ENCODE data around the gene RBPJL. TPM values are rescaled to one million over a fixed set of nuclear protein-coding genes. Genes with fewer than 3 reads are reported as not detected.

Gene RBPJL
- total RNA-seq, 4 donors from 2014 or later = not detected

GRCh38 chr20:45317826-45318225 is 11.2 kb downstream of the RBPJL start:
- H3K27ac ChIP-seq = no peak overlapping the region
- H3K9me3 ChIP-seq = no peaks in the 10 kb centered on the region
- 90% methylated on average over 3 of the region's 3 CpGs; no CpG with 5 or more reads in 1 of the 2 donors for WGBS, 2 donors (ENCODE audit: low coverage in 1 of 2)
- intact Hi-C loops (cut with DNase I; ENCODE audit: low total_unique reads) = loop anchor here (5.0 kb wide), 3 partner anchors 54 to 454 kb away; no protein-coding TSS in a partner anchor
- peaks cover 40% of the 10 kb centered on the region for H3K27me3 ChIP-seq
- H3K4me1 ChIP-seq = peaks cover 3 to 31% (median 22%) of the 10 kb centered on the region in 4 donors
- no peak overlapping the region for H3K4me3 ChIP-seq
- no peaks in the 10 kb centered on the region for H3K36me3 ChIP-seq
- DNase-seq = no peak
- TF ChIP-seq EP300 (IDR thresholded peaks at IDR 0.05; ENCODE audit: low read depth) = no peak
- no peak for TF ChIP-seq POLR2A (IDR thresholded peaks at IDR 0.05)
- TF ChIP-seq CTCF (IDR thresholded peaks at IDR 0.05) = no peak
- no peak for TF ChIP-seq POLR2AphosphoS5 (IDR thresholded peaks at IDR 0.05)
- in situ Hi-C loops (cut with MboI; ENCODE audit: low pct_ligation_motif_present in 1 of 4, low pct_unique_long_range_greater_than_20kb in 1 of 4, low sequenced_read_pairs in 3 of 4) = loop anchor here (5.0 to 25.0 kb wide), 5 partner anchors 119 to 457 kb away; no protein-coding TSS in a partner anchor

GRCh38 chr20:45318386-45318939 is 11.8 kb downstream of the RBPJL start:
- DNase-seq = no peak
- no peaks in the 10 kb centered on the region for H3K9me3 ChIP-seq
- H3K4me3 ChIP-seq = no peak overlapping the region
- intact Hi-C loops (cut with DNase I; ENCODE audit: low total_unique reads) (loop anchor here (5.0 kb wide), 3 partner anchors 54 to 454 kb away; no protein-coding TSS in a partner anchor), in situ Hi-C loops (cut with MboI; ENCODE audit: low pct_ligation_motif_present in 1 of 4, low pct_unique_long_range_greater_than_20kb in 1 of 4, low sequenced_read_pairs in 3 of 4) (loop anchor here (5.0 to 25.0 kb wide), 5 partner anchors 119 to 456 kb away; no protein-coding TSS in a partner anchor)
- H3K4me1 ChIP-seq = peaks cover 5 to 35% (median 24%) of the 10 kb centered on the region in 4 donors
- WGBS, 2 donors (ENCODE audit: low coverage in 1 of 2) = 74% methylated on average over 7 of the region's 7 CpGs; no CpG with 5 or more reads in 1 of the 2 donors
- TF ChIP-seq EP300 (IDR thresholded peaks at IDR 0.05; ENCODE audit: low read depth) (no peak), POLR2AphosphoS5 (IDR thresholded peaks at IDR 0.05) (no peak), POLR2A (IDR thresholded peaks at IDR 0.05) (no peak), CTCF (IDR thresholded peaks at IDR 0.05) (no peak)
- H3K27ac ChIP-seq = no peak overlapping the region
- H3K27me3 ChIP-seq = peaks cover 38% of the 10 kb centered on the region
- H3K36me3 ChIP-seq = no peaks in the 10 kb centered on the region

GRCh38 chr20:45318948-45319347 is 12.3 kb downstream of the RBPJL start:
- 52 to 82% methylated on average over 2 of the region's 2 CpGs for WGBS, 2 donors (ENCODE audit: low coverage in 1 of 2)
- no peak overlapping the region for H3K27ac ChIP-seq
- intact Hi-C loops (cut with DNase I; ENCODE audit: low total_unique reads) = loop anchor here (5.0 kb wide), 3 partner anchors 53 to 453 kb away; no protein-coding TSS in a partner anchor

More at GRCh38 chr20:45318948-45319347, 12.3 kb downstream of the RBPJL start:
- DNase-seq = no peak
- peaks cover 5 to 35% (median 24%) of the 10 kb centered on the region in 4 donors for H3K4me1 ChIP-seq
- TF ChIP-seq POLR2A (IDR thresholded peaks at IDR 0.05) (no peak), EP300 (IDR thresholded peaks at IDR 0.05; ENCODE audit: low read depth) (no peak), POLR2AphosphoS5 (IDR thresholded peaks at IDR 0.05) (no peak), CTCF (IDR thresholded peaks at IDR 0.05) (no peak)
- H3K4me3 ChIP-seq = no peak overlapping the region
- no peaks in the 10 kb centered on the region for H3K9me3 ChIP-seq
- H3K27me3 ChIP-seq = peaks cover 35% of the 10 kb centered on the region
- H3K36me3 ChIP-seq = no peaks in the 10 kb centered on the region
- in situ Hi-C loops (cut with MboI; ENCODE audit: low pct_ligation_motif_present in 1 of 4, low pct_unique_long_range_greater_than_20kb in 1 of 4, low sequenced_read_pairs in 3 of 4) = loop anchor here (5.0 to 25.0 kb wide), 5 partner anchors 118 to 456 kb away; no protein-coding TSS in a partner anchor
